ENCODE data around the gene SRGAP1.

The SRGAP1 gene

DNA sequence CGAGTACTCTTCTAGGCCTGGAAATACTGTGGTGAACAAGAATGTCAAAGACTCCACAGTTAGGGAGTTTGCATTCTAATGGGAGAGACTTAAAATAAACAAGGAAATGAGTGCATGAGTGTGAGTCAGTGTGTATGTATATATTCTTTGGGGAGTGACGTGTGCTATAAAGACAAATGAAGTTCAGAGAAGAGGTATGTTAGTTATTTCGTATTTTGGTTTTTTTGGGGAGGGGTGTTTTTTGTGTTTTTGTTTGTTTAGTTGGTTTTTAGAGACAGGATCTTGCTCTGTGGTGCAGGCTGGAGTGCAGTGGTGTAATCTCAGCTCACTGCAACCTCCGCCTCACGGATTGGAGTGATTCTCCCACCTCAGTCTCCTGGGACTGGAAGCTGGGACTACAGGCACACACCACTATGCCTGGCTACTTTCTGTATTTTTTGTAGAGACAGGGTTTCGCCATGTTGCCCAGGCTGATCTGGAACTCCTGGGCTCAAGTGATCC, 74.3 kb downstream of the SRGAP1 start:
- CTCF ChIA-PET, result no interaction called here
- DNase-seq (ENCODE audit: extremely low spot score), result no peak
- POLR2A ChIA-PET, result no interaction called here
- TF ChIP-seq, protein P1, sequence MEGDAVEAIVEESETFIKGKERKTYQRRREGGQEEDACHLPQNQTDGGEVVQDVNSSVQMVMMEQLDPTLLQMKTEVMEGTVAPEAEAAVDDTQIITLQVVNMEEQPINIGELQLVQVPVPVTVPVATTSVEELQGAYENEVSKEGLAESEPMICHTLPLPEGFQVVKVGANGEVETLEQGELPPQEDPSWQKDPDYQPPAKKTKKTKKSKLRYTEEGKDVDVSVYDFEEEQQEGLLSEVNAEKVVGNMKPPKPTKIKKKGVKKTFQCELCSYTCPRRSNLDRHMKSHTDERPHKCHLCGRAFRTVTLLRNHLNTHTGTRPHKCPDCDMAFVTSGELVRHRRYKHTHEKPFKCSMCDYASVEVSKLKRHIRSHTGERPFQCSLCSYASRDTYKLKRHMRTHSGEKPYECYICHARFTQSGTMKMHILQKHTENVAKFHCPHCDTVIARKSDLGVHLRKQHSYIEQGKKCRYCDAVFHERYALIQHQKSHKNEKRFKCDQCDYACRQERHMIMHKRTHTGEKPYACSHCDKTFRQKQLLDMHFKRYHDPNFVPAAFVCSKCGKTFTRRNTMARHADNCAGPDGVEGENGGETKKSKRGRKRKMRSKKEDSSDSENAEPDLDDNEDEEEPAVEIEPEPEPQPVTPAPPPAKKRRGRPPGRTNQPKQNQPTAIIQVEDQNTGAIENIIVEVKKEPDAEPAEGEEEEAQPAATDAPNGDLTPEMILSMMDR (IDR thresholded peaks at IDR 0.05; ENCODE audit: control extremely low read depth, extremely low read depth, low read depth, missing control alignments), result no peak

DNA sequence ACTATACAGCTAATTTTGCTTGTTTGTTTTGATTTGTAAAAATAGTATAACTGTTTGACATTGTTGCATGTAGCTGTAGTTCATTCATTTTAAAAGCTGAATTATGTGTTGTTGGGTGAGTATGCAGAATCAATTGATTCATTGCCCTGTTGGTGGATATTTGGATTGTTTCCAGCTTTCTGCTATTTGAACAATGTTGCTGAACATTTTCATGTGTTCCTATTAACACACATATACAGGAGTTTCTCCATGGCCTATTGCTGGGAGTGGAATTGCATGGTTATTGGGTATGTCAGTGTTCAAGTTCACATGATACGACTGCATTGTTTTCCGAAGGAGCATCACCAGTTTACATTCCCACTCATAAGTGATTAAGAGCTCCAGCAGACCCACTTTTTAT, 75.3 kb downstream of the SRGAP1 start:
- POLR2A ChIA-PET, result no interaction called here
- DNase-seq (ENCODE audit: extremely low spot score), result no peak

DNA sequence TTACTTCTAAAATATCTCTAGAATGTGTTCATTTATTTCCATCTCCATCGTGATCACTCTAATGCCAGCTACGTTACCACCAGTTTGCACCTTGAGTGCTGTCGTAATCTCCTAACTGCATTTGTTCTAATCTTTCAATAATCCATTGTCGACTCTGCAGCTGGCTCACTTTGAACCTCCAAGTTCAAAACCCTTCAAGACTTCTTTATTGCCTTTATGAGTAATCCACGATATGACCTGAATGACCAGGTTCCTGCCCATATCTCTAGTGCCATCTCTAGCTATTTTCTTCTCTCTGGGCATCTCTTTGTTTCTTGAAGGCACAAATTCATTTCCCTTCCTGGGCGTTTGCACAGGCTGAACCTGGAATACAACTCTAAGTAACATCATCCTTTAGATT, 76.7 kb downstream of the SRGAP1 start:
- TF ChIP-seq, protein P1 (IDR thresholded peaks at IDR 0.05; ENCODE audit: control extremely low read depth, extremely low read depth, low read depth, missing control alignments), result no peak
- CTCF ChIA-PET, result interaction anchor here (1.3 kb wide), 1 partner anchor 9 kb away, joined by 3 read pairs; no protein-coding TSS in a partner anchor
- no peak for DNase-seq (ENCODE audit: extremely low spot score)
- POLR2A ChIA-PET, result no interaction called here

More for the DNA sequence above, 75.3 kb downstream of the SRGAP1 start:
- TF ChIP-seq, protein P1 (IDR thresholded peaks at IDR 0.05; ENCODE audit: control extremely low read depth, extremely low read depth, low read depth, missing control alignments), result no peak
- CTCF ChIA-PET, result no interaction called here

DNA sequence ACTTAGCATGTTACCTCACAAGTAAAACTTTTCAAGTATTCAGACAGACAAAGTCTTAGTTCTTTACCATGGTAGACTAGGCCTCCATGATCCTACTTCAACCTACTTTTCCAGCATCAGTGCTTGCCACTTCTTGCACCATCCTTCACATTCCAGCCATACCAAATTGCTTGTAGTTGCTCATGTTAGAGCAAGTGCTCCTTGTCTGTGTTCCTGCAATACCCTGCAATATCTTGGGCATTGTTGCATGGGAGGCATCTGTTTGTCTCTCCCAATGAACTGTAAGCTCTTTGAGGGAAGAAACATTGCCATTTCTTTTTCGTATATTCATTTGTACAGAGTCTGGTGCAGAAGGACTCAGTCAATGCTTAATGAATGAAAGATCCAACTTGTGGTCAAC, 78.0 kb downstream of the SRGAP1 start:
- TF ChIP-seq, protein P1 (IDR thresholded peaks at IDR 0.05; ENCODE audit: control extremely low read depth, extremely low read depth, low read depth, missing control alignments), result no peak
- ChIA-PET POLR2A (no interaction called here), CTCF (no interaction called here)
- DNase-seq (ENCODE audit: extremely low spot score), result no peak

DNA sequence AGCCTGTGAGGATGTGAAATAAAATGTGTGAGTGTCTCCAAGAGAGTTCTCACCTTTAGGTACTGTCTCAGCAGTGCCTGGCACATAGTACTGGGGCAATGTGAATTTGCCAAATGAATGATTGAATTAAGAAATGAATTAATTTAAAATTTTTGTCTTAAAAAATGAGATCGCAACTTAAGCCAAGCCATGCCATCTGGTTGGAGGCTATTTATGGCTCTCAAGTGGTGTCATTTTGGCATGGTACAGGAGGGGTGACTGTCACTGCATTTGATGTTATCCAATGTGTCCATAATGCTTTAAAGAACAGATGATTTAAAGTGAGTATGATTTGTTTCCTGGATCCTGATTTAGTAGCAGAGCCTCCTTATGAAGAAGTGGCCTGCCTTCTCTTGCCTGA, 80.3 kb downstream of the SRGAP1 start:
- POLR2A ChIA-PET, result no interaction called here
- DNase-seq (ENCODE audit: extremely low spot score), result no peak
- CTCF ChIA-PET, result no interaction called here

DNA sequence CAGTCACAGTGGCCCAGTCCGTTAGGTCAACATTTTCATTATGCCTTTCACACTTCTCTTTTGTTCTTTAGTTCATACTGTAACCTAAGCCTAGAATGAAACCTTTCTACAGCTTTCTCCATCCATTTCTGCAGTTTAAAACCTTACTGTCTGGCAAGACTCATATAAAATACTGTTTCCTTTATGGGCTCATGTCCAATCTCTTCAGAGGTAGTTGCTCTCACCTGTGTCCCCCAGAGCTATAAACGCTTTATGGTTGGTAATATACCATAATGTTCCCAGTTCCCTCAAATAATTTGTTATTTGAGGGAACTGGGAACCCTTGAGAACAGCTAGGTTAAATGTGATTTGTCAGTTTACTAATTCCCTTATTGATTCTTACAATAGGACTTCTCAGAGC, 83.0 kb downstream of the SRGAP1 start:
- ChIA-PET CTCF (interaction anchor here (1.8 kb wide), 1 partner anchor 11 kb away, joined by 5 read pairs; no protein-coding TSS in a partner anchor), POLR2A (no interaction called here)
- TF ChIP-seq, protein P1 (IDR thresholded peaks at IDR 0.05; ENCODE audit: control extremely low read depth, extremely low read depth, low read depth, missing control alignments), result no peak
- DNase-seq (ENCODE audit: extremely low spot score), result no peak

More for the DNA sequence above, 80.3 kb downstream of the SRGAP1 start:
- TF ChIP-seq, protein P1 (IDR thresholded peaks at IDR 0.05; ENCODE audit: control extremely low read depth, extremely low read depth, low read depth, missing control alignments), result no peak

All from GM10248 (cell line).